OCI-LY7 (cell line): ENCODE measurements around the gene PRRX1. TPM values are rescaled to one million over a fixed set of nuclear protein-coding genes. Genes with fewer than 3 reads are reported as not detected.

Experiments
- BruUV-seq: library from RNA; stranded (reverse); fragments of 400-500 nt; replicated peaks from 2 replicates; lab custom pipeline; 2021; lab: Mats Ljungman, UMichigan
- CTCF ChIA-PET: fragments of 300-600 bp; sonication (Branson Sonifier 250); formaldehyde crosslinking; loops from one replicate; lab custom pipeline; 2022; ENCODE audit warnings: antibody characterized with exemption; ENCODE audit not compliant: unreplicated experiment; lab: Charles Lee
- POLR2A ChIA-PET: fragments of 300-600 bp; sonication (Branson Sonifier 250); formaldehyde crosslinking; loops from one replicate; lab custom pipeline; 2022; ENCODE audit warnings: antibody characterized with exemption; lab: Charles Lee
- DNase-seq: peaks from one replicate; pipeline ENCODE4 v3.0.0-alpha.2; 2015; ENCODE audit warnings: low spot score
- H2AFZ ChIP-seq: fragments of 200-600 bp; sonication (generic), shearing (Covaris generic); 2 replicates; pipeline ENCODE4 v1.6.1; 2014; ENCODE audit warnings: mild to moderate bottlenecking, antibody characterized with exemption, low read length, moderate library complexity
- H3K27ac ChIP-seq: fragments of 200-600 bp; sonication (generic); 2 replicates; pipeline ENCODE4 v1.5.1; 2014; ENCODE audit warnings: mixed run types, low read depth, mild to moderate bottlenecking, moderate library complexity, low read length, inconsistent platforms; ENCODE audit not compliant: poor library complexity, severe bottlenecking
- H3K36me3 ChIP-seq: fragments of 200-600 bp; sonication (generic); 2 replicates; pipeline ENCODE4 v1.6.1; 2014; ENCODE audit warnings: mild to moderate bottlenecking, antibody characterized with exemption, low read length, moderate library complexity, mixed read lengths; ENCODE audit not compliant: insufficient read depth
- H3K4me1 ChIP-seq: fragments of 200-600 bp; sonication (generic); 2 replicates; pipeline ENCODE4 v1.5.1; 2014; ENCODE audit warnings: mild to moderate bottlenecking, low read length; ENCODE audit not compliant: insufficient read depth, poor library complexity, severe bottlenecking
- H3K4me2 ChIP-seq: fragments of 200-600 bp; sonication (generic); 2 replicates; pipeline ENCODE4 v1.6.1; 2014; ENCODE audit warnings: mild to moderate bottlenecking, low read length
- H3K4me3 ChIP-seq: fragments of 200-600 bp; sonication (generic); 2 replicates; pipeline ENCODE4 v1.5.1; 2014; ENCODE audit warnings: mild to moderate bottlenecking, low read depth, low read length; ENCODE audit not compliant: poor library complexity, severe bottlenecking
- H3K79me2 ChIP-seq: fragments of 200-600 bp; sonication (generic); 2 replicates; pipeline ENCODE4 v1.6.1; 2016; ENCODE audit warnings: low read depth, mild to moderate bottlenecking, low read length, moderate library complexity, mixed read lengths; ENCODE audit not compliant: insufficient read depth
- H3K9me2 ChIP-seq: fragments of 200-600 bp; sonication (generic); 2 replicates; pipeline ENCODE4 v1.6.1; 2016; ENCODE audit warnings: mild to moderate bottlenecking, low read length, mixed read lengths; ENCODE audit not compliant: insufficient read depth
- H3K9me3 ChIP-seq: fragments of 200-600 bp; sonication (generic); 2 replicates; pipeline ENCODE4 v1.6.1; 2014; ENCODE audit warnings: mild to moderate bottlenecking, mixed run types, low read length, mixed read lengths
- H4K20me1 ChIP-seq: fragments of 200-600 bp; sonication (generic); 2 replicates; pipeline ENCODE4 v1.6.1; 2014; ENCODE audit warnings: mild to moderate bottlenecking, antibody characterized with exemption, low read length, moderate library complexity, mixed read lengths; ENCODE audit not compliant: insufficient read depth
- CTCF ChIP-seq: fragments of 200-600 bp; sonication (generic); conservative IDR thresholded peaks from 2 replicates; pipeline ENCODE4 v1.5.1; 2014; ENCODE audit warnings: mild to moderate bottlenecking, antibody characterized with exemption, low read length, moderate library complexity, mixed read lengths
- EZH2phosphoT487 ChIP-seq: fragments of 200-600 bp; sonication (generic); IDR thresholded peaks from 2 replicates; pipeline ENCODE4 v1.6.1; 2018; ENCODE audit warnings: low read depth, borderline replicate concordance, mild to moderate bottlenecking, mixed run types, antibody characterized with exemption, low read length, moderate library complexity, mixed read lengths
- intact Hi-C: fragments of 100-400 bp; cut with micrococcal nuclease; formaldehyde crosslinking; loops from one replicate; pipeline ENCODE4 v1.10.0; 2022; ENCODE audit not compliant: unreplicated experiment
- total RNA-seq, 2 experiments: library from RNA; depleted of rRNA in 1 of 2; stranded (reverse); fragments of >200 nt in 1 of 2; shearing (Covaris generic) in 1 of 2; gene quantifications; 2 replicates each; pipeline ENCODE4 v1.2.3, GENCODE V29; 2014 to 2022

Gene PRRX1
- total RNA-seq, 2 experiments from 2014 or later, result not detected

GRCh38 chr1:170623171-170623570 is 40.8 kb upstream of the PRRX1 start:
- ChIA-PET POLR2A (interaction anchor here (0.6 to 0.8 kb wide), 2 partner anchors 38 to 440 kb away, joined by 4 read pairs; no protein-coding TSS in a partner anchor), CTCF (no interaction called here)
- no peak overlapping the region for H2AFZ ChIP-seq
- H3K4me2 ChIP-seq, result no peak overlapping the region
- intact Hi-C loops, result no loop called here
- TF ChIP-seq EZH2phosphoT487 (no peak), CTCF (no peak)
- H3K36me3 ChIP-seq, result no peaks in the 10 kb centered on the region
- no peaks in the 10 kb centered on the region for H3K9me2 ChIP-seq
- no peak overlapping the region for H3K4me3 ChIP-seq
- no peaks in the 10 kb centered on the region for H3K4me1 ChIP-seq
- BruUV-seq, result no TSS peak
- H3K27ac ChIP-seq, result no peak overlapping the region
- no peaks in the 10 kb centered on the region for H3K9me3 ChIP-seq
- H3K79me2 ChIP-seq, result no peaks in the 10 kb centered on the region
- no peak for DNase-seq
- H4K20me1 ChIP-seq, result no peaks in the 10 kb centered on the region

- intact Hi-C loops, result no loop called here
- no TSS peak for BruUV-seq
- Histone ChIP-seq H3K79me2 (no peaks in the 10 kb centered on the region), H3K27ac (no peak overlapping the region), H3K4me1 (no peaks in the 10 kb centered on the region), H4K20me1 (no peaks in the 10 kb centered on the region), H3K4me2 (no peak overlapping the region), H3K36me3 (no peaks in the 10 kb centered on the region), H3K9me3 (no peaks in the 10 kb centered on the region), H2AFZ (no peak overlapping the region), H3K9me2 (no peaks in the 10 kb centered on the region), H3K4me3 (no peak overlapping the region)
- ChIA-PET POLR2A (interaction anchor here (0.6 to 1.7 kb wide), 2 partner anchors 9 to 441 kb away, joined by 4 read pairs; no protein-coding TSS in a partner anchor), CTCF (no interaction called here)
- DNase-seq, result no peak
- no peak for TF ChIP-seq CTCF
- TF ChIP-seq EZH2phosphoT487, result no peak
Measured at GRCh38 chr1:170624146-170624545, 39.8 kb upstream of the PRRX1 start.

- H3K27ac ChIP-seq, result no peak overlapping the region
- H3K9me2 ChIP-seq, result no peaks in the 10 kb centered on the region
- no TSS peak for BruUV-seq
- no peak overlapping the region for H3K4me3 ChIP-seq
- H3K9me3 ChIP-seq, result no peaks in the 10 kb centered on the region
- intact Hi-C loops, result no loop called here
- no peaks in the 10 kb centered on the region for H3K79me2 ChIP-seq
- TF ChIP-seq EZH2phosphoT487 (no peak), CTCF (no peak)
- no peaks in the 10 kb centered on the region for H4K20me1 ChIP-seq
- H3K4me1 ChIP-seq, result no peaks in the 10 kb centered on the region
- no peaks in the 10 kb centered on the region for H3K36me3 ChIP-seq
- DNase-seq, result no peak
- no peak overlapping the region for H2AFZ ChIP-seq
- H3K4me2 ChIP-seq, result no peak overlapping the region
- CTCF ChIA-PET, result no interaction called here
- POLR2A ChIA-PET, result no interaction called here
Measured at GRCh38 chr1:170630977-170631376, 33.0 kb upstream of the PRRX1 start.
